Astrocyte (in vitro differentiated cells and primary cell): ENCODE results near the gene SAXO2.
"Not testable (repeated sequence)": the region's sequence is repeated elsewhere in the genome, so short reads cannot be mapped to it uniquely, and the experiment has no call there.

Experiments
- CTCF ChIP-seq: IDR thresholded peaks from 2 replicates; pipeline ENCODE4 v1.5.1; 2011; ENCODE audit warnings: low read depth, mild to moderate bottlenecking, inconsistent platforms, low read length, moderate library complexity; ENCODE audit not compliant: insufficient read depth
- EZH2 ChIP-seq: IDR thresholded peaks from 2 replicates; pipeline ENCODE4 v1.6.1; 2012; ENCODE audit warnings: mild to moderate bottlenecking, low read length, inconsistent platforms; ENCODE audit not compliant: insufficient read depth

GRCh38 chr15:82318281-82318680 is 55.7 kb downstream of the SAXO2 start:
- TF ChIP-seq CTCF, EZH2: not testable (repeated sequence)
